Mammary microvascular endothelial cell (primary cell): ENCODE data around the gene RIT1. TPM values are rescaled to one million over a fixed set of nuclear protein-coding genes. Genes with fewer than 3 reads are reported as not detected.

Experiments used
- total RNA-seq: library from RNA; depleted of rRNA; stranded (reverse); fragments of >200 nt; gene quantifications from 2 replicates; pipeline ENCODE4 v1.2.3, GENCODE V29; 2015

Gene RIT1, protein sequence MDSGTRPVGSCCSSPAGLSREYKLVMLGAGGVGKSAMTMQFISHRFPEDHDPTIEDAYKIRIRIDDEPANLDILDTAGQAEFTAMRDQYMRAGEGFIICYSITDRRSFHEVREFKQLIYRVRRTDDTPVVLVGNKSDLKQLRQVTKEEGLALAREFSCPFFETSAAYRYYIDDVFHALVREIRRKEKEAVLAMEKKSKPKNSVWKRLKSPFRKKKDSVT
- total RNA-seq: 31.4 and 38.4 TPM in 2 replicates

DNA sequence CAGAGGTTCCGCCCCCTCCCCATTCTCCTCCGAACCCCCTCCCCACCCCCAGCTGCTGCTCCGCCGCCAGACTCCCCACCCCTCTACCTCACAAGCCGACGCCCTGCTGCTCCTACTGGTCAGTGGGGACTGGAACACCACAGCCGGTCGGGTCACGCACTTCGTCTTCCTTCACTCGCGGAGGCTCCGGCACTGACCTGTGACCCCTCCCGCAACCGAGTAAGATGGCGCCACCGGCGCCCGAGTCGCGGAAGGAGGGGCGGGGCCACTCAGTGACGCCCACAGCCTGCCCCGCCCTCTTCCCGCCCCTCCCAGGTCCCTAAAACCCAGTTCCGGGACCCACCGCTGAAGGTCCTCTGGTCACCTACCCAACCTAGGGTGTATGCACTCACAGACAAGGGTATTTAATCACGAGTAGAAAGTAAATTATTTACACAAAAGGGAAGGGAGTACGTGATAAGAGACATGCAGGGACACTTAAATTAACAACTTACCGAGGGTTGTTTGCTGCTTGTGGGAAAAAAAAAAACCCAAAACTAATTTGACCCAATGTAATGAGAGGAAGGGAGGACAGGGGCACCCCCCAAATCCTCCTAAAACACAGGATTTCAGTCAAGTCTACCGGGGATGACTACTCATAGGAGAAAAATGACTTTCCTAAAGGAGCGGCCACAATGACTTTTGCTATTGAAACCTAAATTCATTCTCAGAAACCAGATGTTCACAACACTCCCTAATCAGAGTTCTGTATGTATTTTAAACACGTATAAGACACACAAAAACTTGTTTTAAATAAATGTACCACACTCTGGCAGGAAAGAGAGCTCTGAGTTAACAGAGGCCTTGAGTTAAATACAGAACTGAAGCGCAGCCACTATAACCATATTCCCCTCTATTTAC is at the start of gene RIT1:
Gene RIT1 (minus strand): TSS at position 194 of the 900 bp plus-strand sequence. CDS start 588 bp downstream, outside the sequence.

DNA sequence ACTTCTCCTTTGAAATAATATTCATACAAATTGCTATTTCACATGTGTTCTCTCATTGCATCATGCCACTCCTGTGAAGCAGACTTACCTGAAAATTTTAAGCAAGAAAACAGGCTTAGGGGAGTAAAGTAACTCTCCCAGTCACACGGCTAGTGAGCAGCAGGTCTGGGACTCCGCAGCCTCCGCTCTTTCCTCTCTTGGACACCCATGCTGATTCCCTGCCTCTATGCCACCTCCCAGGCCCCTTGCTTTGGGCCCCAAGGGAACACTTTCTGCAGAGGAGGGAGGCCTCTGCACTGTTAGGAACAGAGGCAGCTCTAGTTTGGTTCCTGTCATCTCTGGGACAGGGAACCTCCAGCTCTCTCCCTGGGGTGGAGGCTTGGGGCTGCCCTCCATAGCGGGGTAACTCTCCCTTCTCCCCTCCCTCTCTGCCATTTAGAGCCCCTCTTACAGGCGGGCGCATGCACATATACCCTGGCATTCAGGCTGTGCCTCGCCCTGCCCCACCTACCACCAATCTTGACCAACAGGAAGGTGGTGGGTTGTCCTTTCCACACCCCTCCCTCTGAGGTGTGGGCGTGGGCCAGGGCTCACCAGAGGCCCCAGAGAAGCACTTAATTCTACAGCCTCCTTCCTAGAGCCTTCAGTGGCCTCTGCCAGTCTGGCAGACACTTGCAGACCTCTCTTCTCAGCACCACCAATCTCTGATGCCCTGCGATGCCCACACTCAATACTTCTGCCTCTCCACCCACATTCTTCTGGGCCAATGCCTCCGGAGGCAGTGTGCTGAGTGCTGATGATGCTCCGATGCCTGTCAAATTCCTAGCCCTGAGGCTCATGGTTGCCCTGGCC is 30.1 kb upstream of the RIT1 start, which contains the start of gene RXFP4:
Gene RXFP4 (plus strand): TSS at position 646 of the 852 bp plus-strand sequence. CDS start 72 bp downstream, at position 718.

DNA sequence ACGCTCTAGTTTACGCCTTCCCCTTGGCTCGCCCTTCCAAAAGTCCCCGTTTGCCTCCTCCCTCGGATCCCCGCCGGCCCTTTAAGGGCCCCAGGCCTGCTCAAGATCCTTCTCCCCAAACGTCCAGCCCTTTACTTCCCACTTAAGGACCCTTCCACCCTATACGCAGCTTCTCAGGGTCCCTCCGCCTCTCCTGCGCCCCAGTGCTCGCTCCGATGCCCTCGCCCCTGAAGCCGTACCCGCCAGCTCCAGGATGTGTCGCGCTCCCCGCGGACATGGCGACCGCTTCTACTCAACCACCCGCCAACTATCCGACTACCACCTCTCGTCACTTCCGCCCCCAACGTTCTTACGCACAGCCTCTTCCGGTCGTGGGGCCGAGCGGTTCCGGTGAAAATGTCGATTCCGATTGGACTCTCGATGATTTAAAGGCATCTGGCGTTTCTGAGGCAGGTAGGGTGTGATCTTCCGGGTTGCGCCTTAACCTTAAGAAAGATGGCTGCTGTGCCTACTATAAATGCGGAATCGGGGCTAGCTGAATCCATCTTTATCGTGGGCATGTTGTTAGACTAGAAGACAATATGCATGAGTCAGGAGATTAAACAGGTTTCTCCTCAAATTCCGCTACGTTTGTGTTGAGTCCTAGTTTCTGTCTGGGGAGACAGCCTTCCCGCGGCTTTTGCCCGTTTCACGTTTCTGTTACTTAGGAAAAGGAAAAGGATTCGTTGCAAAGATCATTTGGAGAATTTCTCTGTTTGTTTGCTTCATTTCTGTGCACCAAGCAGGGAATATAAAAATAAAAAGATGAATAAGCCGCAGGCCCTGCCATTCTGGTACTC is 23.2 kb upstream of the RIT1 start, which contains the start of gene KHDC4:
Gene KHDC4 (minus strand): TSS at position 317 of the 839 bp plus-strand sequence. CDS start 40 bp downstream, at position 277.

DNA sequence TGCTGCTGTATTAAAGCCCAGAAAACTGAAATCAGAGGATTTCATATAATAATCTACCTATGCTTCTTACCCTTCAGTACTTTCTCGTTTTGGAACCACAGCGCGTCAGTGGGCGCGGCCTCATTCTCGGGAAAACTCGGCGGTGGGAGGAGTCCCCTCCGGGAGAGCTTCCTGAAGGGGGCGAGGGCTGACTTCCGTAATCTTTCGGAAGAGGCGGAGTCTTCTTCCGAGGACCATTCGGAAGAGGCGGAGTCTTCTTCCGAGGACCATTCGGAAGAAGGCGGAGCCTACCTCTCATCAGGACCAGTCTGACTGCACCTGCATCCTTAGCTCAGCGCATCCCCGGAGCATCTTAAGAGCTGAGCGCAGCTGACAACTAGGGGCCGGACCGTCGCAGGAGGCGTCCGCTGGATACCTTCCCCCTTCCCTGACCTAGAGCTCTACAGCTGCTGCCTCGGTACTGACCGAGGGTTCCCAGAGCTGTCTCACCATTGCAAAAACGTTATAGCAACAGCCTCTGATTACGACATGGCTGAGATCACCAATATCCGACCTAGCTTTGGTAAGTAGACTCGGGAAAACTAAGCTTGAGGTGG is 51.8 kb downstream of the RIT1 start, which contains the start of gene SYT11:
Gene SYT11 (plus strand): TSS at position 334 of the 596 bp plus-strand sequence. CDS start 195 bp downstream, at position 529.

DNA sequence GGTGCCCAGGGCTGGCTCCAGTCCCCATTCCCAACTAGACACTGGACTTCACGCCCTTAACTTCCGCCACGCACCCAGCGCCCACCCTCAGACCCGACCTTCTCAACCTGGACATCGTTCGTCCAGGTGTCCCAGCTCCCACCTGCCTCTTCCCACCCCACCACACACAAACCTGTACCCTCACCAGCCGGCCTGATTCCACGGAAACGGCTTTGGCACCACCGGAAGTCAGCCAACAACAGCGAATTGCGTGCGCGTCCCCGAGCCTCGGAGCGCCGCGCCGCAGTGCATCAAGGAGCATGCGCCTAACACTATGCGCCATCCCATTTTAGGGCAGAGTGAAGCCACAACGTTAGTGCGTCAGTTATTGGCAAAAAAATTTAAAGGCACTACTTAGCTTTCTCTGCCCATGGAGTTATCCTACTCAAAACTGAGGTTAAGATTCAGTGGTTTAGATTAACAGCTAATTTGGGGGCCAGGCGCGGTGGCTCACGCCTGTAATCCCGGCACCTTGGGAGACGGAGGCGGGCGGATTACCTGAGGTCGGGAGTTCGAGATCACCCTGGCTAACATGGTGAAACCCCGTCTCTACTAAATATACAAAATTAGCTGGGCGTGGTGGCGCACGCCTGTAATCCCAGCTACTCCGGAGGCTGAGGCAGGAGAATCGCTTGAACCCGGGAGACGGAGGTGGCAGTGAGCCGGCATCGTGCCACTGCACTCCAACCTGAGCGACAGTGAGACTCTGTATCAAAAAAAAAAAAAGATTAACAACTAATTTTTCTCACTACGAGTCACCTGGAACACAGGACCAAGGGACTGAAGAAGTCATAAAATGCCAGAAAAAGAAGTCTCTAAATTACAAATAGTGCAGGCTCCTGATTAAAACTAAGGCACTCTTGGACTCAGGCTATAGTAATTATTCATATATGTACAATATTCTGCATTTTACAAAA is 53.9 kb downstream of the RIT1 start, which contains the start of gene GON4L:
Gene GON4L (minus strand): TSS at position 240 of the 956 bp plus-strand sequence. CDS start 3,434 bp downstream, outside the sequence.

Other genes with a start within 250 kb of the RIT1 start
- 23.6 and 24.8 TPM in 2 replicates for gene YY1AP1, start 222.6 kb downstream of the RIT1 start, total RNA-seq
- gene DAP3, start 222.3 kb downstream of the RIT1 start, total RNA-seq: 85.8 and 95.3 TPM in 2 replicates
- gene GON4L, start 54.1 kb downstream of the RIT1 start, total RNA-seq: 14.5 and 15.2 TPM in 2 replicates
- 24.2 and 24.4 TPM in 2 replicates for gene SYT11, start 51.8 kb downstream of the RIT1 start, total RNA-seq
- 17.7 and 20.1 TPM in 2 replicates for gene KHDC4, start 23.1 kb upstream of the RIT1 start, total RNA-seq
- gene RXFP4, start 30.3 kb upstream of the RIT1 start, total RNA-seq: not detected in 2 replicates
- gene ARHGEF2, start 67.2 kb upstream of the RIT1 start, total RNA-seq: 79.5 and 79.9 TPM in 2 replicates
- gene SSR2, start 109.6 kb upstream of the RIT1 start, total RNA-seq: 460 and 503 TPM in 2 replicates
- gene UBQLN4, start 142.4 kb upstream of the RIT1 start, total RNA-seq: 30.1 and 30.8 TPM in 2 replicates
- 93.0 and 94.1 TPM in 2 replicates for gene LAMTOR2, start 143.4 kb upstream of the RIT1 start, total RNA-seq
- gene RAB25, start 149.8 kb upstream of the RIT1 start, total RNA-seq: not detected in 2 replicates
- 1.8 and 2.8 TPM in 2 replicates for gene MEX3A, start 171.1 kb upstream of the RIT1 start, total RNA-seq
- gene LMNA, start 203.4 kb upstream of the RIT1 start, total RNA-seq: 1,062 and 1,120 TPM in 2 replicates
- 0.49 and 1.1 TPM in 2 replicates for gene SEMA4A, start 242.2 kb upstream of the RIT1 start, total RNA-seq